ENCODE data around the gene GJB2.

Gene GJB2

DNA sequence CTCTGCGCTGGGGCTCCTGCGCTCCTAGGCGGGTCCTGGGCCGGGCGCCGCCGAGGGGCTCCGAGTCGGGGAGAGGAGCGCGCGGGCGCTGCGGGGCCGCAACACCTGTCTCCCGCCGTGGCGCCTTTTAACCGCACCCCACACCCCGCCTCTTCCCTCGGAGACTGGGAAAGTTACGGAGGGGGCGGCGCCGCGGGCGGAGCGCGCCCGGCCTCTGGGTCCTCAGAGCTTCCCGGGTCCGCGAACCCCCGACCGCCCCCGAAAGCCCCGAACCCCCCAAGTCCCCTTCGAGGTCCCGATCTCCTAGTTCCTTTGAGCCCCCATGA, at the start of gene GJB2:
TSS of gene GJB2 (minus strand) at position 103 of the 326 bp plus-strand sequence. CDS start 3,357 bp downstream, outside the sequence.
- no peak for DNase-seq (ENCODE audit: low read depth in 3 of 3, low spot score in 1 of 3)

DNA sequence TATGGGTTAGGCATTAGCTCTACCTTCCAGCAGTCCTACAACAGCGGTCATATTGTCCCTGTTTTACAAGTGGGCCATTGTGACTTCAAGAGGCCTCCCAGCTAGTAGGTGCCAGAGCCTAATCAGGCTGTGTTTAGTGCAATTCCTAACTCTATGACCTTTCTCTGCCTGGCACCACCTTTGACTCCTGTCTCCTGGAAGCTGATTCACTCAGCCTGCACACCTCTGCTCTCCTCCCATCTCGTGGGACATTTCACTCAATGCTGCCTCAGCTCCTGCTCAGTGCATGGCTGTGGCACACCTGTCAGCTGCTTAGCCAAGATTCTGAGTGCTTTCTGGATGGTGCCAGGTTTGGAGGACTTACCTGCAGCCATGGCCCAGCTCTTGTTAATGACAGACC, 48.9 kb upstream of the GJB2 start:
- no peak for DNase-seq (ENCODE audit: low read depth in 3 of 3, low spot score in 1 of 3)

DNA sequence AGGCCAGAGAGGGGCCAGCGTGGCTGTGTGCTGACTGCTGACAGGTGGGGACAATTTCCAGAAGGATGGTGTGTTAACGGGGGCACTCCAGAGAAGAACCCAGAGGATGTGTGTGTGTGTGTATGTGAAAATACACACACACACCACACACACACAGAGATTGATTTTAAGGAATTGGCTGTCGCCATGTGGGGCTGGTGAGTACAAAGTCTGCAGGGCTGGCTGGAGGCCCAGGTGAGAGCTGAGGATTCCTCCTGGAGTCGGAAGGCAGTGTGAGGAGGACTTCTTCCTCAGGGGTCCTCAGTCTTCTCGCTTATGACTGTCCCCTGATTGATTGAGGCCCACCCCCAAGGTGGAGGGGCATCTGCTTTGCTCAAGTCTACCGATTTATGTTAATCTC, 47.0 kb upstream of the GJB2 start:
- DNase-seq (ENCODE audit: low read depth in 3 of 3, low spot score in 1 of 3): no peak

DNA sequence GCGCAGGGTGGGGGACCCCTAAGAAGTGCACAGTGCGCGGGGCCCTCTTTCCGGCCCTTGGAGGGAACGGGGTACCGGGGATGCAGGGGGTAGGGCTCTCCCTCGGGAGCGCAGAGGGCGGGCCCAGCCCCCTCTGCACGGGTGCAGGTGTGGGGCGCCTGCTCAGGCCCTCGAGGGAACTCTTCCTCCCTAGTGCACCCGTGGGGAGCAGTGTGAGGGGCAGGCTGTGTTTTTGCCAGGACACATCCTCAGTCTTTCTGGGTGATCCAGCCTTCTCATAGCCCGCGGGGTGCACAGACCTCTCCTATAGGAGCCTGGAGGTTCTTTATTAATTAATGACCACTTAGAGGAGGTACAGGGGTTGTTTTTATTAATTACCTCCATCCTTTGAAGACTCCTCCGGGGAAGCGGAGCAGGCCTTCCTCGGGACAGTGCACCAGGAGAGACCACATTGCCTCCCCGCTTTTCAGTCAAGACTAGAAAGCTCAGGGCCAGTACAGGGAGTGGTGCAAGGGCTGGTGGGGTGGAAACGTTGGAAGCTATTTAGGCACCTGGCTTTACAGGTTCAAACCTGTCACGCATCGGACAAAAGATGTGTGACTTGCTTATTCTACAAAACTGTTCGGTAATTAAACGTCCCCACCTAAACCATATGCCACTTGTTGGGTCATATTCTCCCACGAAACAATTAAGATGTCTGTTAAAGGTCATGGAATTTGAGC, 40.0 kb upstream of the GJB2 start:
- DNase-seq (ENCODE audit: low read depth in 3 of 3, low spot score in 1 of 3): no peak

DNA sequence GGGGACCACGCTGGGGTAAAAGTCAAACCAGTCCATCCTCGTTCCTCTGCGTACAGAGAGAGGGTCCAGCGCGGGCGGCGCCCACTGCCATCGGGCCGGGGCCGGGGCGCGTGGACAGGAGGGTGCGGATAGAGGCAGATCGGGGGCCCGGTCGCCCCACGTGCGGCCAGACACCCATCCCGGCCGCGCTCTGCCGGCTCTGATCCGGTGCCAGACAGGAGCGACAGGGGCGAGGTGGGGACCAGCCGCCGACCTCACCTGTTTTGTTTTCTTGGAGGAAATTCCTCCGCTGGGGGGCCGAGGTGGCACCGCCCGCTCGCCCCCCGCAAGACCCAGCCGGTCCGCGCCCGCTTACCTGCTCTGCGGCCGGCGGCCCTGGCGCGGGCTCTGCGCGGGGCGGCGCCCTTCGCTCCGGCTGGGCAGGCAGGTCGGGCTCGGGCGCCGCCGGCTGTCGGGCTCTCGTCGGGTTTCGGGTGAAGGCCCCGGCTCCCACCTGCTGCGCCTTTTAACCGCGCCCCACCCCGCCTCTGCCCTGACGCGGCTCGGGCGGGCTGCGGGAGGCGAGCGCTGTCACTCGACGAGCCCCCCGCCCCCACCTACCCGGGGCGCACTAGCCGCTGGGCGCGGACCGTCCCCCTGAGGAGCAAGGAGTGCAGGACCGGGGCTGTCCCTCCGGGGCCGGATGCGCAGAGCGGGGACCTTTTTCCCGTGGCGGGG, 39.3 kb upstream of the GJB2 start, which contains the start of gene GJB6:
TSS of gene GJB6 (minus strand) at position 481 of the 717 bp plus-strand sequence. CDS start 8,839 bp downstream, outside the sequence.
- DNase-seq (ENCODE audit: low read depth in 3 of 3, low spot score in 1 of 3): peak in 1 of 3 donors; percentile 25

DNA sequence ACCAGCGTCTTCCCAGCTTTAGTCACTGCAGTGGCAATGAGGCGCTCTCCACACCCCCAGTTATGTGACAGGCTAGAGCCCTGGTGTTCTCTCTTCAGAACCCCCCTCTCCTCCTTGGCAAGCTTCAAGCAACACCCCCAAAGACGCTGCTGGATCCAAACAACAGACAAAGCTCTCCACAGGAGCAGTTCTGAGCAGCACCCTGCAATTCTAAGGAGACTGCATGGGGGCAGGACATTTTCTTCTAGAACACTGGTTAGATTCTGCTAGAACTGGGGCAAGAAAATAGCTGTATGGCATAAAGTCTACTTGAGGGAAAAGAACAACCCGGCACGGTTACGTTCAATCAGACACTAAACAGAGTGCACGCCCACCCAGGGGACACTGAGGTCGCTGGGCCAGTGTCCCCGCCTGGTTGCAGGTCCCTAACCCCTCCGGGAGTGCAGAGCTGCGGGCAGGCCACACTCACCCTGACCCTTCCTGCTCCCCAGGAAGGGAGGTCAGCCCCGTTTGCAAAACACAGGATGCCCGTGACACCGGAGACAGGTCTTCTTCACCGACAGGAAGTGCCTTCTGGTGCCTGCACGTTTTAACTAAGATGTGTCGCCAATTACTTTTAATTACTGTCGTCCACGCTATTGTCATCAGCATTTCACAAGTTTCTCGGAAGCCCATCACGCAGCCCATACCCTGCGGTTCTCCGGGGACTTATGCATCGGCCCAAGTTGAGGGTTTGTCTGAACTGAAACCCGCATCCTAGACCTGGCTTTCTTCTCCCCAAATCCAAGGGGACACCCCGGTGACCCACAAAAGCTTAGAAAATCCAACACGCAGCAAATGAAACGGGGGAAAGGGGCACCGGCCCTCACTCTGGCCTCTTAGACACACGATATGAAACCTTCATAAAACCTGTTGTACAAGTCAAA, 38.4 kb upstream of the GJB2 start:
- DNase-seq (ENCODE audit: low read depth in 3 of 3, low spot score in 1 of 3): no peak

DNA sequence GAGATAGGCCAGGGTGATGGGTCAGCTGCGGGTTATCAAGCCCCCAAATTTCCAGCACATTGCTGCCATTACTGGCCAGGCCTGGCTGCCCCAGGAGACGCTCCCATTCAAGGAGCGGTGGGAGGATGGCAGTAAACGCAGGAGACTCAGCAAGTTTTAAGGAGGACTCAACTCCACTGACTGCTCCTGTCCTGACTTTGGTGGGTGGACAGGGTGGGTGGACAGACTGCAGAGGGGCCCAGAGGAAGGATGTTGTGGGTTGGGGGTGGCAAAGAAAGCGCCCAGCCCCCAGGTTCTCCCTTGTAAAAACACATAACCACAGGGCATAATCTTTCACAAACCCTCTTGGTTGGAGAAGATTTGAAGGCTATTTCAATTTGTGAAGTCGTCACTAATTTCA, 35.0 kb upstream of the GJB2 start:
- DNase-seq (ENCODE audit: low read depth in 3 of 3, low spot score in 1 of 3): no peak

DNA sequence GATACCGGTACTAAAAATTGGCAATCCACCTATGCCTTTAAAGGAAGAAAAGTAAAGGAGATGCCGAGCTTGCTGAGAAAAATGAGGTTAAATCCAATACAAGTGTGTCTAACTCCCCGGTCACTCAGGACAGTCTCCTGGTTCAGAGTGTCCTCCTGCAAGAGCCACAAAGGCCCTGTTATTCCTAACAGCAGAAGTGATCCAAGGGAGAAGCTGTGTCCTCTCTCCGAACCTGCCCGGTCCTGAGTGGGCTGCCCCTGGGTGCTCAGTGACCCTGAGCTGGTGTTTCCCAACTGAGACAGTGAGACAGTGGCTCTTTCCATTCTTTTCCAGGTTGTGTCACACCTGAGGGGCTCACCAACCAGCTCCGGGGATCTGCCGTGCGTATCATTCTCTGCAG, 34.5 kb upstream of the GJB2 start:
- no peak for DNase-seq (ENCODE audit: low read depth in 3 of 3, low spot score in 1 of 3)

DNA sequence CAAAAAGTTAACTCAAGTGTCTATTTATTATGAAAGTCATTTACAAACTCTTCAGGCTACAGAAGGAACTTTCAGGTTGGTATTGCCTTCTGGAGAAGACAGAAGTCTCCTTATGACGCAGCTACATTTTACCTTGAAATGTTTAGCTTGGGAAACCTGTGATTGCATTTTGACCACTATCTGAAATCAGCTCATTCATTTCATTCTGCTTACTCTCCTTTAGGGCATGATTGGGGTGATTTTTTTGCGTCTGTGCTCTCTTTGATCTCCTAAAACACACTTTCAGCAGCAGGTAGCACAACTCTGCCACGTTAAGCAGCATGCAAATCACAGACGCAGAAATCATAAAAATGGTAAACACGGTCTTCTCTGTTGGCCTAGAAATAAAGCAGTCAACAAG, 29.8 kb upstream of the GJB2 start:
- no peak for DNase-seq (ENCODE audit: low read depth in 3 of 3, low spot score in 1 of 3)

DNA sequence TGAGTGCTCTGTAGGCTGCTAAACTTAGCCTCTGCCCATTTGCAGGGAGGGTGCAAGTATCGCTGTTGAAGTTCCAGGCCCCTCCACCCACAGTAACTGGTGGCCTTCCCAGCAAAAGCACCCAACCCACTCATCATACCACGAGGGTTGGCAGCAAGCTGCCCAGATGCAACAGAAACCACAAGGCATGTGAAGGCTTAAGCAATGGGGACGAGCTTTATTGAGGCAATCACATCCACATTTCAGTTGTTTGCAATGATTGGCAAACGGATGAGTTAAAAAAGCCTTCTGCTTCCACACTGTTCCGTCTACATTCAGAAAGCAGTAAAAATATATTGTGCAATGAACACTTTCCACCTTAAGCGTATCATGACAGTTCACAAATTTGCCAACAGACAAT, 29.0 kb upstream of the GJB2 start:
- no peak for DNase-seq (ENCODE audit: low read depth in 3 of 3, low spot score in 1 of 3)

DNA sequence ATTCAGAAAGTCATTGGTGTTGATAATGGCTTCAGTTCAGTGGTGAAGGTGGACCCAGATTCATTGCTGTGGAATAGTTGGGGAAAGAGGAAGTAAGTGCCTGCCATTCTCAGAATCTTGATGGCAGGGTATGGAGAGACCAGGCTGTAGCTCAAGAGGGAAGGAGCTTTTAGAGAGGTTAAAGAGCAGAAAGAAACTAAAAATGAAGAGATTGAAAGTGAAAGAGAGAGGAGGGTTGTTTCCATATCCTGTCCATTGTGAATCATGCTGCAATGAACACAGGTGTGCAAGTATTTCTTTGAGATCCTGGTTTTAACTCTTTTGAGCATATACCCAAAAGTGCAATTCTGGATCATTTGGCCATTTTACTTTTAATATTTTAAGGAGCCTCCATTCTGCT, 26.8 kb upstream of the GJB2 start:
- no peak for DNase-seq (ENCODE audit: low read depth in 3 of 3, low spot score in 1 of 3)

DNA sequence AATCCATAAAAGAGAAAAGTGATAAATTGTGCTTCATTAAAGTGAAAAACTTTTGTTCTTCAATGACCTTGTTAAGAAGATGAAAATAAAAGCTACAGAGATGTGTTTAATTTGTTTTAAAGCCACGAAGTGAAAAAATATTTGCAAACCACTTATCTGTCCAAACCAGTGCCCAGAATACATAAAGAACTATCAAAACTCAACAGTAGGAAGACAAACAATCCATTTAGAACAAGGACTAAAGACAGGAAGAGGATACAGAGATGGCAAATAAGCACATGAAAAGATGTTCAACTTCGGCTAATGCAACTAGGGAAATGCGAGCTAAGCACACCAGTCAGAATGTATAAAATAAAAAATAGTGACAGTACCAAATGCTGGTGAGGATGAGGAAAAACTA, 24.4 kb upstream of the GJB2 start:
- no peak for DNase-seq (ENCODE audit: low read depth in 3 of 3, low spot score in 1 of 3)

DNA sequence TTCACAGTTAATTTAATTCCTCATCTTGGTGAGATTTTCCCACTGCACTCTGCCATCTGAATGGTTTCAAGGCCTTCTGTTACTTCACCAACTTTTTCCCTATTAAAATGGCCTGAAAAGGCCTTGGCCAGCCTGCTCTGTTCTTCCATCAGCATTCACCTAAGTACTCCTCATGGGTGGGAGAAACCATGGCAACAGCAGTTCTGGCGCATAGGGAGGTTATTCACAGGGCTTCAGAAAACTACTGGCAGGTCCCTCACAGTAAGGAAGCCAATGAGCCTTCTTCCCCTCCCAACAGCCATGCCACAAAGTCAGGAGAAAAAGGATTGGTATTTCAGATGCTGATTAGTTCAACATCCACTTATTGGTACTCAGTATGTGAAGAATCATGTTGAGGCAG, 17.2 kb upstream of the GJB2 start:
- DNase-seq (ENCODE audit: low read depth in 3 of 3, low spot score in 1 of 3): no peak

DNA sequence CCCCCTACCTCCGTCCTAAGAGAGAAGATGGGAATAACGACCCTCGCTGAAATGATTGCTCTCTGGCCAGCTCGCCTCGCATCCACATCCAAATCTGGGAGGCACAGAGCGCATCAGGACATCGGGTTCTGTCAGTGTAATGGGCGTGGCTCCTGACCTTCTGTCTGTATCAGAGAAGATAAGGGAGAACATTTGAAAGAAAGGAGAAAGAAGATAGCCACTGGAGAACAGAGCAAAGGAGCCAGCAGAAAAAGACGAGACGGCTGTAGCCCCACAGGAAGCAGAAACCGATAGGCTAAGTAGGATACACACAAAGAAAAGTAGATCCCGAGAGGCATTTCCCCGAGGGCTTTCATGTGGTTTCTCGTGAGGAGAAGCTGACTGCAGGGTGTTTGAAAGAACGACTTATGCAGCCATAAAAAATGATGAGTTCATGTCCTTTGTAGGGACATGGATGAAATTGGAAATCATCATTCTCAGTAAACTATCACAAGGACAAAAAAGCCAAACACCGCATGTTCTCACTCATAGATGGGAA, 14.0 kb upstream of the GJB2 start:
- no peak for DNase-seq (ENCODE audit: low read depth in 3 of 3, low spot score in 1 of 3)

DNA sequence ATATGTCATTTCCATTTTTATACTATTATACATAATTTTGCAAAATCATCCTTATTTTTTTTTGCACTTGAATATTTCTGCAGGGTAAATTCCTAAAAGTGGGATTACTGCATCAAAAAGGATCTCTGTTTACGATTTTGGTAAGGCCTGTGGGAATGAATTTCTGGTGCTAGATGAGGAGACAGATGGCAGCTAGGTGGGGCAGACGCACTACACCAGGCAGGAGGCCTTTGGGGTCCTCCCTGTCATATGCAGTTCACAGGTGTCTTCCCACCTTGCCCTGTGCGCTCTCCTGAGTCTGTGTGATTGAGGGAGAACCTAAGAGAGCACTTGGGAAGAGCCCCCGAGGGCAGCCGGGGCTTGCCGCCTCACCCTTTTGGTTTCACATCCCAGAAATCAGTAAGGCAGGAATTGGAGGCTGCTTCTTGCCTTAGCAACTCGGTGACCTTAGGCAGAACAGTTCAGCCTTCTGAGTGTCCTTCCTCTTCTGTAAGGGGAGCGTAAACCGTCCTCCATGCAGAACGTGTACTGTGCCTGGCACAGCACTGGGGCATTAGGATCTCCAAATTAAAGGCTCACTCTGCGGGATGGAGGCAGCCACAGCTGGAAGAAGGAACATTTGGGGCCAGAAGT, 13.4 kb upstream of the GJB2 start:
- DNase-seq (ENCODE audit: low read depth in 3 of 3, low spot score in 1 of 3): no peak

DNA sequence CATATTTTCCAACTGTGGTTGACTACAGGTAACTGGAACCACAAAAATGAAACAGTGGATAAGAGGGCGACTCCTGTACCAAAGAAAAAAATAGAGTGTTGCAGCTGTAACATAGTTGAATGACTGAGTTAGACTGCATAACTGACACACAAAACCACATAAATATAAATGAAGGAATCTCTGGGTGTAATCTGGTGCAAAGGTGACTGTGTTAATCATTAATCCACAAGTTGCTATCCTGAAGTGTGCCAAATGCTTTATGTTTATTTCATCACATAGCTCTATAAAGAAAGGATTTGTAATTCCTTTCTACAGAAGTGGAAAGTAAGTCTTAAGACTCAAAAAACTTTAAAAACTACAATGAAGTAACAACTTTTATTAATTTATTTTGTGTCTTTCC, 6.0 kb upstream of the GJB2 start:
- DNase-seq (ENCODE audit: low read depth in 3 of 3, low spot score in 1 of 3): no peak

DNA sequence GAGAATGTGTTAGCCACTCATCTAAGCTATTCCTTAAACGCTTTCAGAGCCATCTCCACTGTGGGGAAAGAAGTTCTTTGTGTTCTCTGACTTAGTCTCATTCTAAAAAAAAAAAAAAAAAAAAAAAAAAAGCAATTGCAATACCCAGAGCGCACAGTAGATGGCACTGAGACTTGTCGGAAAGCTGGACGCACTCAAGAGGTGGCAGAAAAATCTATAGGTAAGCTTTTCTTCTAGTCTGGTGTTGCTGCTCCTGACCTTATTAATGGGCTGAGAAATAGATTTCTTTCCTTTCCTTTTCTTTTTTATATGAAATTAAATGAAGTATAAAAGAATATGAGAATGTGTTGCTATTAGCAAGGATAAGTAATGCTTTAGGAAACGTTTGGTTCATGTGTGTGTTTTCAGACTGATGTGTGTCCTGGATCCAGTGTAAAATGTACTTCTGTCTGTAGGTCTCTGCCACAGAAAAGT, 4.7 kb upstream of the GJB2 start:
- no peak for DNase-seq (ENCODE audit: low read depth in 3 of 3, low spot score in 1 of 3)

DNA sequence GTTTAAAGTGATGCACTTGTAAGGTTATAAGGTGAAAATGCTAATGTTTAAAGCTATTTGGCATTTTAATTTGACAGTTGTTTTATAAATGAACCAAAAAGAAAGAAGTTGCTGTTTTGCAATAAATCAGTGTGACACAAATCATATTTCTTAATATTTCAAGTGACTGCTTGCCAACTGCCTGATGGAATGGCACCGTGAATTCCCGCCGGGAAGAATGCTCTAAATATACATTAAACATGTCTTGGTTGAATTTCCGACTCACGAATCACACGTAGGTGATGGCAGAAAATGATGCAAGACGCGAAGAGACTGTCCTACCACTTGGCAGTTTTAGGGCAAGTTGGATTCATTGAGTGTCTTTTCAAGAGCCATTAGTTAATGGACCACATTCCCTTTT, 3.1 kb upstream of the GJB2 start:
- no peak for DNase-seq (ENCODE audit: low read depth in 3 of 3, low spot score in 1 of 3)

DNA sequence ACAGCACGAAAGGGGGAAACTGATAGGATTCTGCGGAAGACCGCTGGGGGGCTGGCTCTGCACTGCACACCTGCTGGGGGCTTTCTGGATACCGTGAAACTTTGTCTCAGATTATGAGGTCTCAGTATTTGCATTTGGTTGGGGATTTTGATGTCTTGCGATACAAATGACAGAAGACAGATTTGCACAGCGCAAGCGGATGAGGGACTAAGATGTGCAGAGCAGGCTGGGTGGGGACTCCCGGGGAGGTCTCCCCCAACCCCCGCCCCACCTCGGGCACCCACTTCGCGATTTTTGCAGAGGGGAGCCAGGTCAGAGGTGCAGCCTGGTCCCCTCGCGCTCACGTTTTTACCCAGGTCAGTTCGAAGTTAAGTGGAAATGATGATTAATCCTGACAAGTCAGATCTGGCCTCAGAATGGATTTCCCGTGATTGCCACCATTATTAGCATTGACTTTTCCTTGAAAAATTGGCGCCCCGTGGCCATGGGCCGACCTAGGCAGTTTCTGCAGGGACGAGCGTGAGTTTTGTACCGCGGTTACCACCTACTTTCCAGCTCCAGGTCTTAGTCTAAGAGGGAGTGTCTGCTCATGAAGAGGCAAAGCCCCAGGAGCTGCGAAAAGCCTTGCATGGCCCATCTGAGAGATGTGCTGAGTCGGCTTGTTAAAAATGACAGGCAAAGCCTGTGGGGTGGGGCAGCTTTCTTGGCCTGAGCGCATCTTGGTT, 1.3 kb upstream of the GJB2 start:
- DNase-seq (ENCODE audit: low read depth in 3 of 3, low spot score in 1 of 3): no peak

DNA sequence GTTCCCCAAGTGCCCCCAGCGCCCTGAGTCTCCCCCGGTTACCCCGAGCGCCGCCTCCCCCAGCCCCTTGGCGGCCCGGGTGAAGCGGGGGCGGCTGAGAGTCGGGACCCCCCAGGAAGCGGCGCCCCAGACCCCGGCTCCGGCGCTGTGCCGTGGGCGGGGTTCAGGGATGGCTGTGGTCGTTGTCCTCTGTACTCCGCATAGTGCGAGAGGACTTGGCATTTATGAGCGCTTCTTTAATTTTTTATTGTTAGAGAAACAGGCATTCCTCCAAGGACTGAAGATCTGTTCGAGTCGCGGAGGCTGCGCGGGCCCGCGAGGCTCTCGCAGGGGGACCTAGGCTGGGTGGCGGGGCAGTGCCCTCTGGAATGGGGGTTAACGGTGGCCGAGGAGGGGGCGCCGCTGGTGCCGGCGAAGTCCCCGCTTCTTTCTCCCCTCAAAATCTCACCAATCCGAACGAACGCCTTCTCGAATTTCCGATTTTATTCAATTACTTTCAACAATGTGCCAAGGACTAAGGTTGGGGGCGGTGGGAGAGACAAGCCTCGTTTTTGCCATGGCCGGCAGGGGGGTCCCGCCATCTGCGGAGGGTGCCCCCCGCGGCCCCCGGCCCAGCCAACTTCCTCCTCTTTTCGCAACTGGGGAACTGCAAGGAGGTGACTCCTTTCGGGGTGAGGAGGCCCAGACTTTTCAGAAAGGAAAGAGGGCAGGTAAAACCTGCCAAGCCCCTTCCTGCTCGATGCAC, 596 bp upstream of the GJB2 start:
- DNase-seq (ENCODE audit: low read depth in 3 of 3, low spot score in 1 of 3): no peak

All from stimulated activated CD4-positive, alpha-beta T cell treated with anti-CD3 and anti-CD28 coated beads, TNF-alpha, amount 100 ng/mL, for 1 hour (primary cell).